Myocyte (in vitro differentiated cells): ENCODE measurements around the gene NAGLU. TPM values are rescaled to one million over a fixed set of nuclear protein-coding genes. Genes with fewer than 3 reads are reported as not detected.

Experiments used
- DNase-seq: peaks from one replicate; pipeline ENCODE4 v3.0.0-alpha.2; 2012; ENCODE audit warnings: low read depth
- microRNA-seq: library from miRNA; unstranded; fragments of <30 nt; microRNA quantifications from one replicate; pipeline ENCODE4, GENCODE V29; 2016
- total RNA-seq: library from RNA; depleted of rRNA; stranded (reverse); fragments of >200 nt; gene quantifications from 2 replicates; pipeline ENCODE4 v1.2.3, GENCODE V29; 2014

Gene NAGLU
- total RNA-seq, 1 donor from 2014 or later: 98.8 TPM

DNA sequence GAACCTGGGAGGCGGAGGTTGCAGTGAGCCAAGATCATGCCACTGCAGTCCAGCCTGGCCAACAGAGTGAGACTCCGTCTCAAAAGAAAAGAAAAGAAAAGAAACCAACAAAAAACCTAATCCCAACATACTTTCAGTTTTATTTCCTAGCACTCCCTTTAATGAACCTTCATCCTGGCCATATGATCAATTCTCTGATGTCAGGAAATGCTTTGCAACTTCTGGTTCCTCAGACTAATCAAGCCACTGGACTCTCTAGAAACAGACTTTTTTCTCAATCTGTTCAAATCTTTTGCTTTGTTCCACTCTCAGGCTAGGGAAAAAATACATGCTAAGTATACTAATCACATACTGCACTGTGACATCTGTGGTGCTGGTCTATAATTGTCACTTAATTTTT, 54.8 kb downstream of the NAGLU start:
- DNase-seq: no peak

- DNase-seq: no peak
These were observed 55.4 kb downstream of the NAGLU start for GRCh38 chr17:42591411-42591810.

Small RNA genes within 50 kb of the gene (microRNA-seq; reads per million reads assigned to microRNA genes)
- gene MIR5010: 11.1 reads per million, percentile 32 among the genes with 10 or more reads in this experiment
- not detected for gene MIR548AT

Other genes with a start within 250 kb of the NAGLU start
- gene STAT5A, start 247.7 kb upstream of the NAGLU start, total RNA-seq: 7.3 and 13.5 TPM in 2 replicates
- 106 and 159 TPM in 2 replicates for gene STAT3, start 147.8 kb upstream of the NAGLU start, total RNA-seq
- gene CAVIN1, start 113.0 kb upstream of the NAGLU start, total RNA-seq: 346 and 373 TPM in 2 replicates
- gene ATP6V0A1, start 77.4 kb upstream of the NAGLU start, total RNA-seq: 72.8 and 102 TPM in 2 replicates
- gene HSD17B1, start 16.7 kb downstream of the NAGLU start, total RNA-seq: 0.56 and 0.88 TPM in 2 replicates
- 23.7 and 24.4 TPM in 2 replicates for gene COASY, start 25.9 kb downstream of the NAGLU start, total RNA-seq
- gene MLX, start 30.9 kb downstream of the NAGLU start, total RNA-seq: 41.1 and 47.1 TPM in 2 replicates
- 1.2 and 2.3 TPM in 2 replicates for gene PSMC3IP, start 41.5 kb downstream of the NAGLU start, total RNA-seq
- gene RETREG3, start 73.1 kb downstream of the NAGLU start, total RNA-seq: 44.5 and 60.6 TPM in 2 replicates
- gene TUBG1, start 73.4 kb downstream of the NAGLU start, total RNA-seq: 79.8 and 91.1 TPM in 2 replicates
- 16.7 and 21.3 TPM in 2 replicates for gene TUBG2, start 123.0 kb downstream of the NAGLU start, total RNA-seq
- 49.1 and 58.6 TPM in 2 replicates for gene PLEKHH3, start 140.8 kb downstream of the NAGLU start, total RNA-seq
- gene CCR10, start 145.6 kb downstream of the NAGLU start, total RNA-seq: 0.53 TPM in 1 of 2 replicates, not detected in the other
- gene CNTNAP1, start 146.3 kb downstream of the NAGLU start, total RNA-seq: 2.6 and 3.4 TPM in 2 replicates
- gene EZH1, start 208.8 kb downstream of the NAGLU start, total RNA-seq: 24.6 and 28.6 TPM in 2 replicates
- gene RAMP2, start 225.0 kb downstream of the NAGLU start, total RNA-seq: 0.26 TPM in 1 of 2 replicates, not detected in the other
- 60.8 and 63.7 TPM in 2 replicates for gene VPS25, start 237.2 kb downstream of the NAGLU start, total RNA-seq
- gene WNK4, start 244.4 kb downstream of the NAGLU start, total RNA-seq: 0.16 TPM in 1 of 2 replicates, not detected in the other